ENCODE data around the gene SULT2B1.
"Not testable (repeated sequence)": the region's sequence is repeated elsewhere in the genome, so short reads cannot be mapped to it uniquely, and the experiment has no call there.

Gene SULT2B1

DNA sequence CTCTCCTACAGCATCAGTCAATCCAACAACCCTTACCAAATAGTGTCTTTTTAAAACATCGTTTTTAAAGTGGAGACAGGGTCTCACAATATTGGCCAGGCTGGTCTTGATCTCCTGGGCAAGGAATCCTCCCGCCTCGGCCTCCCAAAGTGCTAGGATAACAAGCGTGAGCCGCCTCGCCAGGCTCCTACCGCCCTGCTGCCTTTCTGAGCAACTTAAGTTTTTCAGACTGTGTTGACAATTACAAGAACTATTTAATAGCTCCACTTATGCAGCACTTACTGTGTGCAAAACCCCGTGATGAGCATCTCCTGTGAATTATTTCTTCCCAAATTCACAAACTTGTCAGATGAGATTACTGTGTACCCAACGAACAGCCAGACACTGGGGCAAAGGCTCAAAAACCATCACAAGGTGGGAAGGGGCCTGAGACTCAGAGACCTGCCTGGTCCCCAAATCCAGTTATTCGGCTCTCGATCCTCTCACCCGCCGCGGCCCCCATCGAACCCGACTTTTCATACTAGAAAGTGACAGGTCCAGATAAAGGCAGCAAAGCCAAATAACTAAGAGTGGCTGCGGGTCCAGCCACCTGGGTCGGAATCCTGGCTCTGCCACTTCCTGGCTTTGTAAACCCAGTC is 66.4 kb downstream of the SULT2B1 start:
- in situ Hi-C loops (cut with HindIII; ENCODE audit: low sequenced_read_pairs): no loop called here

GRCh38 chr19:48618916-48619691 is 67.1 kb downstream of the SULT2B1 start, which contains the start of the genes RPL18 and SPHK2:
RPL18 (minus strand) TSS chr19:48619178; CDS start chr19:48619143, 35 bp downstream.
SPHK2 (plus strand) TSS chr19:48619506; CDS start chr19:48620515, 1,009 bp downstream.
- in situ Hi-C loops (cut with HindIII; ENCODE audit: low sequenced_read_pairs): no loop called here

GRCh38 chr19:48619692-48620585 is 68.0 kb downstream of the SULT2B1 start:
- in situ Hi-C loops (cut with HindIII; ENCODE audit: low sequenced_read_pairs): no loop called here

- in situ Hi-C loops (cut with HindIII; ENCODE audit: low sequenced_read_pairs): no loop called here
Measured at GRCh38 chr19:48623556-48624066, 71.6 kb downstream of the SULT2B1 start.

DNA sequence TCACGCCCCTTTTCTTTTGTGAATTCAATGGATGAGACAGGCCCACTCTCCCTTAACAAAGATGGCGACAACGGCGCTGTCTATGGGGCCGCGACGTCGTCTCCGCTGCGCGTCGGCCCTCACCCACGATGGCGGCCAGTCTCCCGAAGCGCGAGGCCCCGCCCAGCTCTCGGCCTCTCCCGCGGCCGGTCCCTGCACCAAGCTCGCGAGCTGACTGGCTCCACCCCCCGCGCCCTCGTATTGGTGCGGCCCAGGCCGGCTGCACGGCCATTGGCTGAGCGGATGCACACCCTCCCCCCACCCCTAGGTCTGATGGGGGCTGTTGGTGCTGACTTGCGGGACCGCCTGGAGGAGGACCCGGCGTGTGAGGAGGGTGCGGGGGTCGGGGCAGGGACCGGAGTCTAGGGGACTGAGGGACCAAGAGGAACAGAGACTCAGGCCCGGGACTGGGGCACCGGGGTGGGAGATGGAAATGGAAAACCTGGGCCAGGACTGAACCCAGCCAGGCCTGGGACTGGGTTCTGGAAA is 72.2 kb downstream of the SULT2B1 start:
- in situ Hi-C loops (cut with HindIII; ENCODE audit: low sequenced_read_pairs): no loop called here

DNA sequence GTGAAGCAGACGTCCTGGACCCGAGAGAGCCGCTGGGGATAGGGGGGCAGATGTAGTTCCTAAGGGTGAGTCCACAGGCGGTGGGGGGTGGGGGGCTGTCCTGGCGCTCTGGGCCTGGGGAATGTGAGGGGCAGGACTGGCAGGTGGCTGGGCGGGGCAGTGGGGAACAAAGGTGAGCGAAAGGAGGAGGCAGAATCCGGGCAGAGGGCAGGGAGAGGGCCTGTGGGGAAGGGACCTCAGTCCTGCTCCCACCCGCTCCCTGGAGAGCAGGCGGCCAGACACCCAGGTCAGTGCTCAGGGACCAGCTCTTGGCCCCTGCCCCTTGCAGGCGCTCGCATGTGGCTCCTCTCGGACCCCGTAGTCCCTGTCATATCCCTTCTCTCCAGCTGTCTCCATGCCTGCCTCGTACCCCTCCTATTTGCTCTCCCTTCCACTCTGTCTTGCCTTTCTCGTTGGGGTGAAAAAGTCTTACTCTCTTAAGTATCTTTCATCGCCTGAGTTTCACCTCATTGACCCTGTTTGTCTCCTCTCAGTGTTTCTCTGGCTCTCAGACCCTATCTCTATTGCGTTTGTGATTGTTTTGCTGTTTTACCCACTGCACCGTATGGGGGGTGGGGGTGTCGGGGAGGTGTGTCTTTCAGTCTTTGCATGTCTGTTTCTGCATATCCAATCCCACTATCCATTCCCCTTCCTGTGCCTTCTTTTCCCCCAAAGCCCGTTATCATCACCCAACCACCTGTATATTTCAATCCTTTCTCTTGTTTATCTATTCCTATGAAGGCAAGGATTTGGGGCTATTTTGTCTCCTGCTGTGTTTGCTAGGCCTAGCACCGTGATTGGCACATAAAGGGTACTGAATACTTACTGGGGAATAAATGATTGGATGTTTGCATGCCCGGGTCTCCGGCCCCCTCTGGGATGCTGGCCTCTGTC is 73.1 kb downstream of the SULT2B1 start:
- in situ Hi-C loops (cut with HindIII; ENCODE audit: low sequenced_read_pairs): no loop called here

- in situ Hi-C loops (cut with HindIII; ENCODE audit: low sequenced_read_pairs): no loop called here
Measured at GRCh38 chr19:48625891-48626327, 73.9 kb downstream of the SULT2B1 start.

- in situ Hi-C loops (cut with HindIII; ENCODE audit: low sequenced_read_pairs): no loop called here
Measured at GRCh38 chr19:48627201-48627864, 75.4 kb downstream of the SULT2B1 start.

DNA sequence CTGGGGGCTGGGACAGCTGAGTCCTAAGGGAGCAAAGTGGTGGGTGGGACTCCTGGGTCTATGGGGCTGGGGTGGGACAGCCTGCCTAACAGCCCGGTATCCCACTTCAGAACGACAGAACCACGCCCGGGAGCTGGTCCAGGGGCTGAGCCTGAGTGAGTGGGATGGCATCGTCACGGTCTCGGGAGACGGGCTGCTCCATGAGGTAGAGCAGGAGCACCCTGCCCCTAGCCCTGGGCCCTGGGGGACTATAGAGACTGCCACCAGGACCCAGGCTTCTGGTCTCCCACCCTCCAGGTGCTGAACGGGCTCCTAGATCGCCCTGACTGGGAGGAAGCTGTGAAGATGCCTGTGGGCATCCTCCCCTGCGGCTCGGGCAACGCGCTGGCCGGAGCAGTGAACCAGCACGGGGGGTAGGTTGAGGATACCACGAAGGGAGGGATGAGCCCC is 75.9 kb downstream of the SULT2B1 start:
- in situ Hi-C loops (cut with HindIII; ENCODE audit: low sequenced_read_pairs): no loop called here

GRCh38 chr19:48628486-48629296 is 76.7 kb downstream of the SULT2B1 start:
- in situ Hi-C loops (cut with HindIII; ENCODE audit: low sequenced_read_pairs): no loop called here

GRCh38 chr19:48629297-48629598 is 77.3 kb downstream of the SULT2B1 start:
- in situ Hi-C loops (cut with HindIII; ENCODE audit: low sequenced_read_pairs): no loop called here

GRCh38 chr19:48629599-48630295 is 77.8 kb downstream of the SULT2B1 start:
- in situ Hi-C loops (cut with HindIII; ENCODE audit: low sequenced_read_pairs): no loop called here

DNA sequence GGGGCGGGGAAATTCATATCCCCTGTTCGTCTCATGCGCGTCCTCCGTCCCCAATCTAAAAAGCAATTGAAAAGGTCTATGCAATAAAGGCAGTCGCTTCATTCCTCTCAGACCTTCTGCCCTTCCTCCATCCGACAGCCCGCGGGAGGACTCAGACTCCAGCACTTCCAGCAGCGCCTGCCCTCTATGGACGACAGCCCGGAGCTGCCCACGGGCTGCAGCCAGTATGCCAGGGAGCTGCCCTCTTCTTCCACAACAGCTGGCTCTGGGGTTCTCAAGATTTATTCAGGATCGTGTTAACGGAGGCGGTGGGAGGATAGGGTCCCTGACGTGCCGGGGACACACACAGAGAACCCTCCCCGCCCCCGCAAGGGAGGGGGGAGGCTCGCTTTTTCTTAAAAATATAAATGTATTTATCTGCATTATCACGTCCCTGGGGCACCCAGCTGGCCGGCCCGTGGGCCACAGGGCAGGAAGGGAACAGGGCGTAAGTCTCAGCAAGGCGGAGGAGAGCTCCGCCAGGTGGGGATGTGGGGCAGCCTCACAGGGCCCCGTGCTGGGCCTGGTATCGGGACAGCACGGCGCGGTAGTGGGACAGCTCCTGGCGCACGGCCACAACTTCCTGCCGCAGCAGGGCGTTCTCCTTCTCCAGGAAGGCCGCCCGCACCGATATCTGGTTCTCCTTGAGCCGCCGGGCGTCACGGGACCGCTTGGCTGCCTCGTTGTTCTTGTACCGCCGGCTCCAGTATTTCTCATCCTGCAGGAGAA is 78.5 kb downstream of the SULT2B1 start:
- in situ Hi-C loops (cut with HindIII; ENCODE audit: low sequenced_read_pairs): no loop called here

DNA sequence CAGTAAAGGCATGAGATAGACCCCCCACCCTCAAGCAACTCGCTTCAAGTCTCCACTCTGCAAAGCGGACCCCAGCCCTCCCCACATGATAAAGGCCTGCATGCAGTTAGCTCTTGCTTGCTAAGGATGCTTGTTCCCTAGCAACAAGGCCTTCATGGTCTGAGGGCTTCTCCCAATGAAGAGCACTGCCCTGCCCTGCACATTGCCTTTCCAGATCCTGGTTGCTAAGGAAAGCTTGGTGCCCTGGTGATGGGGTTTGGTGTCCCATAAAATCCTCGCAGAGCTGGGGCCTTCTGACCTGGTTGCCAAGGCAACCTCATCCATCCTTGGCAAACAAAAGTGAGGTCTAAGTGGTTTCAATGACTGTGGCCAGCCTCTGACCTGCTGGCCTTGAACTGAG is 79.3 kb downstream of the SULT2B1 start:
- in situ Hi-C loops (cut with HindIII; ENCODE audit: low sequenced_read_pairs): no loop called here

- in situ Hi-C loops (cut with HindIII; ENCODE audit: low sequenced_read_pairs): not testable (repeated sequence)
Measured at GRCh38 chr19:48632286-48632685, 80.3 kb downstream of the SULT2B1 start.

GRCh38 chr19:48632692-48633147 is 80.7 kb downstream of the SULT2B1 start:
- in situ Hi-C loops (cut with HindIII; ENCODE audit: low sequenced_read_pairs): no loop called here

Data from DLD1 (cell line).